ENCODE data around the gene RHOXF2. TPM values are rescaled to one million over a fixed set of nuclear protein-coding genes. Genes with fewer than 3 reads are reported as not detected.
"Not testable (repeated sequence)": the region's sequence is repeated elsewhere in the genome, so short reads cannot be mapped to it uniquely, and the experiment has no call there.

The RHOXF2 gene
- total RNA-seq, 1 donor from 2014 or later = not detected

- no peak for TF ChIP-seq CTCF (conservative IDR thresholded peaks at IDR 0.05; ENCODE audit: low read depth, low read length)
- peak; percentile 25 for DNase-seq (ENCODE audit: low read depth)
- H3K4me3 ChIP-seq (ENCODE audit: low read depth, low read length) = no peak overlapping the region
These were observed 21.6 kb upstream of the RHOXF2 start for GRCh38 chrX:120136840-120137239.

- no peak overlapping the region for H3K4me3 ChIP-seq (ENCODE audit: low read depth, low read length)
- no peak for DNase-seq (ENCODE audit: low read depth)
These were observed 21.0 kb upstream of the RHOXF2 start for GRCh38 chrX:120137439-120137838.

GRCh38 chrX:120140293-120140981, 18.0 kb upstream of the RHOXF2 start:
- peak overlapping the region; percentile 47 for H3K4me3 ChIP-seq (ENCODE audit: low read depth, low read length)
- no peak for TF ChIP-seq CTCF (conservative IDR thresholded peaks at IDR 0.05; ENCODE audit: low read depth, low read length)
- no peak for DNase-seq (ENCODE audit: low read depth)

More at GRCh38 chrX:120137439-120137838, 21.0 kb upstream of the RHOXF2 start:
- TF ChIP-seq CTCF (conservative IDR thresholded peaks at IDR 0.05; ENCODE audit: low read depth, low read length) = peak; percentile 7

GRCh38 chrX:120144178-120144844, 14.1 kb upstream of the RHOXF2 start:
- H3K4me3 ChIP-seq (ENCODE audit: low read depth, low read length) = peak overlapping the region; percentile 56
- DNase-seq (ENCODE audit: low read depth) = peak; percentile 2
- no peak for TF ChIP-seq CTCF (conservative IDR thresholded peaks at IDR 0.05; ENCODE audit: low read depth, low read length)

GRCh38 chrX:120145295-120145925, 13.0 kb upstream of the RHOXF2 start:
- TF ChIP-seq CTCF (conservative IDR thresholded peaks at IDR 0.05; ENCODE audit: low read depth, low read length) = no peak
- no peak for DNase-seq (ENCODE audit: low read depth)
- no peak overlapping the region for H3K4me3 ChIP-seq (ENCODE audit: low read depth, low read length)

- not testable (repeated sequence) for DNase-seq (ENCODE audit: low read depth); H3K4me3 ChIP-seq (ENCODE audit: low read depth, low read length)
These were observed 12.1 kb upstream of the RHOXF2 start for GRCh38 chrX:120146323-120146722.

- DNase-seq (ENCODE audit: low read depth) = no peak
- TF ChIP-seq CTCF (conservative IDR thresholded peaks at IDR 0.05; ENCODE audit: low read depth, low read length) = no peak
These were observed 10.9 kb upstream of the RHOXF2 start for GRCh38 chrX:120147537-120147936.

GRCh38 chrX:120150109-120150744, 8.2 kb upstream of the RHOXF2 start:
- not testable (repeated sequence) for H3K4me3 ChIP-seq (ENCODE audit: low read depth, low read length); DNase-seq (ENCODE audit: low read depth)

More at GRCh38 chrX:120147537-120147936, 10.9 kb upstream of the RHOXF2 start:
- no peak overlapping the region for H3K4me3 ChIP-seq (ENCODE audit: low read depth, low read length)

- not testable (repeated sequence) for H3K4me3 ChIP-seq (ENCODE audit: low read depth, low read length); DNase-seq (ENCODE audit: low read depth)
These were observed 673 bp downstream of the RHOXF2 start for GRCh38 chrX:120159086-120159485.

- not testable (repeated sequence) for H3K4me3 ChIP-seq (ENCODE audit: low read depth, low read length)
These were observed 34.8 kb downstream of the RHOXF2 start for GRCh38 chrX:120193254-120193653.

More at GRCh38 chrX:120193254-120193653, 34.8 kb downstream of the RHOXF2 start:
- not testable (repeated sequence) for DNase-seq (ENCODE audit: low read depth)

All from epithelial cell of proximal tubule (primary cell).